CMK (cell line): ENCODE measurements around the gene EXOC3.
"Not testable (repeated sequence)": the region's sequence is repeated elsewhere in the genome, so short reads cannot be mapped to it uniquely, and the experiment has no call there.

ENCODE experiments used
- DNase-seq: peaks from one replicate; pipeline ENCODE4 v3.0.0-alpha.2; 2010; ENCODE audit warnings: low read depth

Gene EXOC3

DNA sequence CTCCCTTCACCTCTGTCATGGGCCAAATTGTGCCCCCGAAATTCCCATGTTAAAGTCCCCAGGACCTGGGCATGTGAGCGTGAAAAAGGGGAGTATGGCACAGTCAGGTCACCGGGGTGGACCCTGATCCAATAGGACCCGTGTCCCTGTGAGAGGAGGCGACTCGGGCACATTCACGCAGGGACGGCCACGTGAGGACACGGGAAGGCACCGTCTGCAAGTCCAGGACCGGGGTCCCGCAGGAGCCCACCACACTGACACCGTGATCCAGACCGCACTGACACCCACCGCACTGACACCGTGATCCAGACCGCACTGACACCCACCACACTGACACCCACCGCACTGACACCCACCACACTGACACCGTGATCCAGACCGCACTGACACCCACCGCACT lies 43.6 kb downstream of the EXOC3 start:
- DNase-seq: not testable (repeated sequence)

DNA sequence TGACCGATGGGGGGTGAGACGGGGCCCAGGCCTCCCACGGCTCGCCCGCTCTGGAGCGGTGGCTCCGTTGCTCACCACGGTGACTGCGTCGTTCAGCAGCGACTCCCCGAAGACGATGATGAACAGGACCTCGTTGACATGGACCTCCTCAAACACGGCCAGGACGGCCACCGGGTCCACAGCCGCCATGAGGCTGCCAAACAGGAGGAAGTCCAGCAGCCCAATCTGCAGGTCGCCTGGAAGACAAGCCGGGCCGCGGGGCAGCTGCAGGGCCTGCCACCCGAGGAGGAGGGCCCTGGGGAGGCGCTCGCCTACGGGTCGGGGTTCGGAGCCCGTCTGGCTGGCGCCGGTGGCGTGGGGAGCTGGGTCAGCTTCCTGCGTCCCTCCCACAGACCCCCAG lies 45.3 kb downstream of the EXOC3 start:
- DNase-seq: no peak

DNA sequence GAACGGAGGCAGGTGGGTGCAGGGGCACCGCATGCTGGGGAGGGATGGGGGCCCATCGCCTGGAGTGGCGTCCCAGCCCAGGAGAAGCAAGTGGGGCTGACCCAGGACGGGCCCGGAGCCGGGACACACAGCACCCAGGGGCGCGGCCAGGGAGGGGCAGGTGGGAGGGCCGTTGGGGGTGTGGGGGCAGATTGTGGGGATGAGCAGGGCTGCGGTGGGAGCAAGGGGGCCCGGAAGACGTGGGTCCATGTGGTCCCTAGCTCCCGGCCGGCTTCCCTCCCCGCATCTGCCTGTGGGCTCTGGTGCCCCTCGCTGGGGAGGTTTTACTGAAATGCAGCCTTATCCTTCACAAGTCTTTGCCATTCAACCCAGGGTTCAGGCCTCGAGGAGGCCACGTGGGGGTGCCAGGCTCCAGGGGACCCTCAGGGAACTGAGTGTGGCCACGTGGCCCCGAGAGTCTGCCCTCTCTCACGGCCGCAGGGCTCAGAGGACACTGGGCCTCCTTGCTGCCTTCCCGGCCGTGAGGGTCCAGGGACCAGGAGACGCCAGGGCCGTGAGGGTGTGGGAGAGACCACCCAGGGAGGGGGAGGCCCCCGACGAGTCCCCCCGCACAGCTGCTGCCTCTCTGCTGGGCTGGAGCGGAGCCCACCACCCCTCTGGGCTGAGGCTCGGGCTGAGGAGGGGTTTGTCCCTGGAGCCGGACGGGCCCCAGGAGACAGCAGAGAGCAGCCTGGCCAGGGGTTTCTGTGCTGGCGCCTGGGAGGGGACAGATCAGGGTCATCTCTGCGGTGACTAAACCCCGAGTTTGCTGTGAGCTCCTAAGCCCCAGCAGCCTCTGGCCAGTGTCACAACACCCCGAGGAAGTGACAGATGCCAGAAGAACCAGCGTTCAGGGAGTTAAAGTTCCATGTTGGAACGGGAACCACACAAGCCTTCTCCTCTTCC lies 46.0 kb downstream of the EXOC3 start:
- DNase-seq: no peak

DNA sequence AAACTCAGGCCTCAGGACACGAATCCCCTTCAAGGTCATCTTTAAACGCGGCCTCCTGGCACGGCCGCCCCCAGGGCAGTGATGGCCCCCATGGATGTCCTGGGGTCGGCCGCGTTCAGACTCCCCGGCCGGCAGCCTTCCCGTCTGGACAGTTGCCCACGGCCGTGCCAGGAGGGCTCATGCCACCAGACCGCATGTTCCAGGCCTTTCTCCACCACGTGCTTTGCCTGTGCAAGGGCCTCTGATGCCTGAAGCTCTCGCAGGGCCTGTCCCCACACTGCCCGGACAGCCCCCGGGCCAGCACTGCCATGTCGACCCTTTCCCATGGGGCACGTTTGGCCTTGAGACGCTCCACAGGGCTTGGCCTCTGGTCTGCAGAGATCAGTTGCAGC lies 46.7 kb downstream of the EXOC3 start:
- no peak for DNase-seq

DNA sequence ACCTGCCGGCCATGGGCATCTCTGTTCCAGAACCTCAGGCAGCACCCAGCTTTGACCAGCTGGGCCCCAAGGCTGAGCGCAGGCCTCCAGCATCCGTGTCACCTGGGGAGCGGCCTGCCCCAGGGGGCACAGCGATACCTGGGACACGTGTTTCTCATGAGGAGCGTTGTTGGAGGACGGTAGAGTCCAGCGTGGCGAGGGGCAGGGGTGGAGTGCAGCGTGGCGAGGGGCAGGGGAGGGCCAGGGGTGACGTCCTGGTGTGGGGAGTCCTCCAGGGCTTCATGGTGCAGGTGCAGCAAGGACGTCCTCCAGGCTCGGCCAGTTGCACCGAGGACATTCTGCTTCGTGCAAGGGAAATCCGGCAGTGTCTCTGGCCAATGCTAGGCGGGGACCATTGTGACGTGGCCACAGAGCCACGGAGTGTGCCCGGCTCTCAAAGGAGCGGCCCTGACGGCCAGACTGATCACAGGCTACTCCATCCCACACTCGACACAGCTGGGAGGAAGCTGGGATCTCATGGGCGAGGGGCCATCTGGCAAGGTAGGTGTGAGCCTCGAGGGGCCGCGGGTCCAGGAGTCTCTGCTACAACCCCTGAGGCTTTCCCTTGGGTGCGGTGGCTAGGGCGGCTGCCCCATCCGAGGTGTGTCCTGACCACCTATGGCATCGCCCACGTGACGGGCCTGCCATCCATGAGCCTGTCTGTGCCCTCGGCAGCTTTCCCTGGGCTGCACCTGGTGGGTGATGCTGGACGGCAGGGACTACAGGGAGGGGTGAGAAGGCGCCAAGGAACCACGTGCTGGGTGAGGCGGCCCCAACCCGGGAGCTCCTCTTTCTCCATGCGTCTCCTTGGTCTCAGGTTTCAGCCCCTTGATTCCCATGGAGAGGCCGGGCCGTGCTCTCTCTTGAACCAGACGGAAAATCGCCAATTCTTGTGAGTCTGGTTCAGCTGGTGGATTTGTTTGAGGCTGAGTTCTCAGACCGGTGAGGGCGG lies 47.4 kb downstream of the EXOC3 start:
- no peak for DNase-seq

DNA sequence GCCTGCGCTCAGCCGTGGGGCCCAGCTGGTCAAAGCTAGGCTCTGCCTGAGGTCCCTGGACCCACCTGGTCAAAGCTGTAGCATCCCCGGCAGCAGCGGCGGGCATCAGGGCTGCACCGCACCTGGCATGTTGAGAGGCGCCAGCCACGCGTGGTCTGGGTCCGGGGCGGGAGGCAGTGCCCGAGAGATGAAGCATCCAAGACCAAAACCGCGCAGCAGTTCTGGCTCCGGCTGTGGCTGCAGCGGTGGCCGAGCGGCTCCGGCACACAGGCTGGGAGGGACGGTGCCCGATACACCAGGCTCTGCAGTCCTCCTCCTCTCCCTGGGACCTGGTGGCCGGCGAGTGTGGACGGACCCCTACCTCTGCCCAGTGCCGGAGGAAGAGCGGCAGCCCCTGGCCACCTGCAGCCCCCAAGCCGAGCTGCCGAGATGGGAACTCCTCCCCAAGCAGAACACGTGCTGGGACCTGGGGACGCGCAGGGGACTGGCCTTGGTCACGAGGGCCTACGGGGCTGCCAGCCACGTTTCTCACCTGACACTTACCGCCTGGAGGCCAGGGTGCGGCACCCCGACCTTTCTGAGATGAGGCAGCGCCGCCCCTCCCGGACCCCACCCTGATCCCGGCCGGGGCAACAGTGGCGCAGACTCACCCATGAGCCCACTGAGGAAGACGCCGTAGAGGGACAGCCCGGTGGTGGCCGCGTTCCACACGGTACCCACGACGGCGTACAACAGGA lies 48.3 kb downstream of the EXOC3 start:
- no peak for DNase-seq

DNA sequence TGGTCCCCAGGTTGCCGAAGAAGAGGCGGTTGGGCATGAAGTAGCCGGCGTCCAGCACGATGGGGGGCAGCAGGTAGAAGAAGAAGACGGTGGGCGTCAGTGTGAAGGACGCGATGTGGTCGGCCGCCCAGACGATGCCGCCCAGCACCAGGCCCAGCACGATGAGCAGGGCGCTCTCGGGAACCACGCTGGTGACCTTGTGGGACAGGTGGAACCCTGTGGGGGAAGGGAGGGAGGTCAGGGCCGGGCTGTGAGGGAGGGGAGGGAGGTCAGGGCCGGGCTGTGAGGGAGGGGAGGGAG lies 48.8 kb downstream of the EXOC3 start:
- no peak for DNase-seq

DNA sequence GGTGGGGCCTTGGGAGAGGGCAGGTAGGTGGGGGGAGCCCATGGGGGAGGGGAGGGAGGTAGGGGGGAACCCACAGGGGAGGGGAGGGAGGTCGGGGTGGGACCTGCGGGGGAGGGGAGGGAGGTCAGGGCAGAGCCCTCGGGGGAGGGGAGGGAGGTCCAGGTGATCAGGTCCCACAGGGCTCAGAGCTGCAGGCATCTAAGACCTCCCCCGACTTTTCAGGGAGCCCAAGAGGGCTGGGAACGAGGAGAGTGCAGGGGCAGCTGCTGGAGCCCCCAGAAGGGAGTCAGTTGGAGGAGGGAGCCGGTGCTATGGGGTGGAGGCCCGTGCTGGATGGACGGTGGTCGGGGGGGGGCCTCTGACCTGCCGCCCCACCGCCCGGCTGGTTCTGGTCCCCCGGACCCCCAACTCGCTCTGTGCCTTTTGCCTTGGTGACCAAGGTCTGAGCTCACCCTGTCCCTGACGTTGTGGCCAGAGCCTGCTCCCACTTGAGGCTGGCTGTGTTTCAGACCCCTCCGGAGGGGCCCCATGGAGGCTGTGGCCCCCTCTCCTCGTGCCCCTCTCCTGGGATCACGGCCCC lies 49.4 kb downstream of the EXOC3 start:
- no peak for DNase-seq

DNA sequence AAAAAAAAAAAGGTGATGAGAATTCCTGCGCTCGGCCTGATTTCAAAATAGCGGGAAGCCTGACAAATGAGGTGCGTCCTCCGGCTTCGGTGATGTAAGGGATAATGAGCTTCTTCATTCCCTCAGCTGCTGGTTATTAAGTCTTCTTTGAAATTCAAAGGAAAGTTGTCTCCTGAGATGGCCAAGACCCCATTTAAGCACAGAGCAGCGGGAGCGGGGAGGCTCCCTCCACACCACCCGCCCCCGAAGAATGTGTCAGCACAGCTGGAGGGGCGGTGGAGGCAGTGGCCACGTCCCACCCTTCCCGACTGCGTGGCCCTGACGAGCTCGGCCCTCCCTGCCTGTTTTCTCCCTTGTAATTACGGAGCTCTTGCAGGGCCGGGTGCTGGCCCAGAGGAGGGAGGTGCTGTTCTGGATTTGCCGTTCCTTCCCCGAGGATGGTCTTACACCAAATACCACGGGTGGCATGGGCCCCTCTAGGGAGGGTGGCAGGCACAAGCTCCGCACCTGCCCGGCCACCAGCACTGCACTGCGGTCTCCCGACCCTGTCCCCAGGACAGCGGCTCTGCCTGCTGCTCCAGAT lies 50.2 kb downstream of the EXOC3 start:
- no peak for DNase-seq

DNA sequence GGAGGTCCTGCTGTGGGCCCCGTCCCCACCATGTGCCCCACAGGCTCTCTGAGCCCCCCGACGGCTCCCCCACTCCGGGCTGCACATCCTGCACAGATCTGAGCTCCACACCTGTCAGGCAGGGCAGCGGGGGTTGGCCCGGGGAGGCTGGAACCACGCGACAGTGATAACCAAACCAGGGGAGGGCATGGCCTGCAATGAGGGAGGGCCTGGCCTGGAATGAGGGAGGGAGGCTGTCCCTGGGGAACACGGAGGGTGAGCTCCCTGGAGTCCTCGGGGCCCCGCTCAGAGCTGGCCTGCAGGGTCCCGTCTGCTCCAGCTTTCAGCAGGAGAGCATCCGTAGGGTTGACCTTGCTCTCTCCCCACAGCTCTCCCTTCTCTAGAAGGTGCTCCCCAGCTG lies 50.8 kb downstream of the EXOC3 start:
- no peak for DNase-seq

DNA sequence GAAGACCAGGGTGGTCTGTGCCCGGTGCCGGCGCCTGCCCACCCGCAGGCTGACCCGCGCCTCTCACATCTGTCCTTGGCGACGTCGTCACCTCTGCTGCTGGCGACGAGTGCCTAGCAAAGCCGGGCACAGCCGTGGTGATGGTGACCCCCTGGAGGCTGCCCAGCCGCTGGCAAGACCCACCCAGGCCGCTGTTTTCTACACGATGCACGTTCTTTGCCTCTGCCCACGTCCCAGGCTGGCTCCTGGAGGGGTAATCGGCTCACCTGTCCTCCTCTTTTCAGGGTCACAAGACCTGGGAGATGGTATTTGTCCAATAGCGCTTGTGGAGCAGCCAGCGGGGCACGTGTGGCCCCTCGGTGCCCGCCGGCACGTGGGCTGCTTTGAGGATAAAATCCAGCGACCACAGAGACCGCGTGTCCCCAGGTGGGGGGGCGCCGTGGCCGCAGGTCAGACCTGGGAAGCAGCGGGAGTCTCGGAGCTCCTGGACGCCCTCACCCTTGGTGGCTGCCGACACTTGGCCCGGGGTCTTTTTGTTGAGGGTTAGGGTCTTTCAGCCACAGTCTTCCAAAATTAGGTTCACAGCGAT lies 51.8 kb downstream of the EXOC3 start:
- no peak for DNase-seq

DNA sequence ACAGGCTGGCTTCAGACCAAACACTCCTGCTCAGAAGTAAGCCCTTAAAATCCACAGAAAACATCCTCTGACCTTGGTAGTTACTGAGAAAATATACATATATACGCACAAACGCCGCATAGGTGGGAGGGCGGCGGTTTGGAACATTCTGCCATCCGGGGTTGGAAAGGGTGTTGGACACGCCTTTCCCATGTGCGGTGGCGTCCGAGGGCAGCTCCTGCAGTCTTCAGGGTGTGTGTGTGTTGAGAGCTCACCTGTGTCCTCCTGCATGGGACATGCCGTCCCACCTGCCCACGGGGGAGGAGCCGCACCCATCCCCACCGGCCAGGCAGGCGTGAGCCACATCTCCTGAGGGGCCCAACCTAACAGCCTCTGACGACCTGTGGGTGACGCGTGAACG lies 53.1 kb downstream of the EXOC3 start:
- no peak for DNase-seq

DNA sequence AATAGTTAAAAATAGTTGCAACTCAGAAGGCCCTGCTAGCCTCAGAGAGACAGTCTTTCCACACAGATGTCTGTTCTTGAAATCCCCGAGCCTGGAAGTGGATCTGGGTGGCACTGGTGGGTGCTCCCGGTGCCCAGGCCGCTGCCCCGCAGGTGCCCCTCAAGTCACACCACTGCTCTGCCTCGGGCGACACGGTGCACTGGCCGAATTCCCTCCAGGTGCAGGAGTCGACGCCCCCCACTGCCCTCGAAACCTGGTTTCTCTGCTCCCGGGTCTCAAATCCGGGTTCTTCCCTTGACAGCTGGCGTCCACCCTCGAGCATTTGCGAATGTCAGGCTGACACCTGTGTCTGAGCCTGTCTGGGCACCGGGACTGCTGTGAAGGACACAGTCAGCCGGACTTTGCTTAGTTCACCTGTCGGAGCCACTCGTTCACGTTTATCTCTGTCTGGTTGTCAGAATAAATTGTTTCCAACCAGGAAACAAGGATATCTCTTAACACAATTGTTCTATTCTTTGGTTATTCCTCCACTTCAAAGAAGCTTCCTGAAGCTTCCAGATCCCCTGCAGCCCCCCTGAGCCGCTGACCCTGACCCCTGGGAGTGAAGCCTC lies 54.2 kb downstream of the EXOC3 start:
- DNase-seq: no peak

DNA sequence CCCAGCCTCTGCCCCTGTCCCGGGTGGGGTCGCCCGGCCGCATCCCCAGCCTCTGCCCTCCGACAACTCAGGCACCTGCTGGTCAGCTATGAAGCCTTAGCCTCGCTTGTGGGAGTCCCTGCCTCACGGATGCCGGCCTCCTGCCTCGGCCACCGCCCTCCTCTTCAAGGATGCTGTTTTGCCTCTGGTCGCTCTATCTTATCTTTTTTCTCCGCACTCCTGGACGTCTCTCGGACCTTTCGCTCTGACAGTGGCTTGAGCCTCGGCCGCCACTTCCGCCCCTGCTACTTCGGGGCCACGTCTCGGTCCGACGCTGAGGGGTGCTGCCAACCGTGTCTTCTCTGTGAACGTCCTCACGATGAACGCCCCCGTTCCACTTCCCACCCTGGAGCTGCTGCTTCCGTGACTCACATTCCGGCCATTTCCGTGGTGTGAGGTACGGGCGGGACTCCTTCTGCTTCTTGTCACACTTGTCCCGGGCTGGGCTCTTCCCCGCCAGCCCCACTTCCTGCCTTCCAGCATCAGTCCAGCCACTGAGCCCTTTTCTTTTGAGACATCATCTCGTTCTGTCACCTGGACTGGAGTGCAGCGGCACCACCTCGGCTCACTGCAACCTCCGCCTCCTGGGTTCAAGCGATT lies 55.0 kb downstream of the EXOC3 start:
- no peak for DNase-seq

DNA sequence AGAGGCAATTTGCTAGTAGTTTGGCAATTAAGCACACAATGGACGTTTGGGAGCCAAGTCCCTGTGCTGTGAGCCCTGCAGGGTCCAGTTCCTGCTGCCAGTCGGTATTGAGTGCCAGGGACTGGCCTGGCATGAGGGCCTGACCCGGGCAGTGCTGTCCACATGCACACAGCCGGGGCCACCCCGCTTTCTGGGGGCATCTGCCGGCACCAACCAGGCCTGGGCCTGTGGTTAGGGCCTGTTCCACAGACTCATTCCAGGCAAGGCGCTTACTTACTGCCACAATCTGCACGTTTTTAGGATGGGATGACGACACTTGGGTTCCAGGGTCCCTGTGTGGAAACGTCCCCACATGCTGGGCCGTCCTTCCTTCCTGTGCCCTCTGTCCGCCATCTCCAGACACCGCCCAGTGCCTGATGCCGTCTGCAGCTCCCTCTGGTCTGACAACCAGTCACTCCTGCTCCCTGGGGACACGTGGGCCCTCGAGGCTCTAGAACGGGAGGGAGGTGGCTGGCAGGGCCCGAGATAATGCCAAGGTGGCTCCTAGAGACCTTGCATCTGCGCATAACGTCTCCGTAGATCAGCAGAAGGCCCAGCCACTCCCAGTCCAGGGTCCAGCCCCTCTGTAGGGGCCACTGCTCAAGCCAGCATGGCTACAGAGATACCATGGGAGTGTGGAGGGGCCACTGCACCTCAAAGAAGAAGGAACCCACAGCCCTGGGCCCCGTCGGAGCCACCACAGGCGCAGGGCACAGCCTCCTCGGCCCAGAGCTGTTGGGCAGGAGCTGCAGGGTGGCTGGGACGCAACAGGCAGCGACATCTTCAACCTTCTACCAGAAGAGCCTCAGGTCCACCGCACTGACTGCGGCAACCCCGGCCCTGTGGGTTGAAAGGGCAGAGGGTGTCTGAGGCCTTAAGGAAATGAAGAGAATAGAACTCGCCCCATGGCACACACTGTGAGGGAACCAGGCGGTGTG lies 56.5 kb downstream of the EXOC3 start:
- DNase-seq: no peak

DNA sequence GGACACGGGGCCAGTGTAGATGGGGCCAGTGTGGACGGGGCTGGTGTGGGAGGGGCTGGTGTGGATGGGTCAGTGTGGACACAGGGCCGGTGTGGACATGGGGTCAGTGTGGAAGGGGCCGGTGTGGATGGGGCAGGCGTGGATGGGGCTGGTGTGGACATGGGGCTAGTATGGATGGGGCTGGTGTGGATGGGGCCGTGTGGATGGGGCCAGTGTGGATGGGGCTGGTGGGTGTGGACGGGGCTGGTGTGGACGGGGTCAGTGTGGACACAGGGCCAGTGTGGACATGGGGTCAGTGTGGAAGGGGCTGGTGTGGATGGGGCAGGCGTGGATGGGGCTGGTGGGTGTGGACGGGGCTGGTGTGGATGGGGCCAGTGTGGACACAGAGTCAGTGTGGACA lies 57.5 kb downstream of the EXOC3 start:
- no peak for DNase-seq

DNA sequence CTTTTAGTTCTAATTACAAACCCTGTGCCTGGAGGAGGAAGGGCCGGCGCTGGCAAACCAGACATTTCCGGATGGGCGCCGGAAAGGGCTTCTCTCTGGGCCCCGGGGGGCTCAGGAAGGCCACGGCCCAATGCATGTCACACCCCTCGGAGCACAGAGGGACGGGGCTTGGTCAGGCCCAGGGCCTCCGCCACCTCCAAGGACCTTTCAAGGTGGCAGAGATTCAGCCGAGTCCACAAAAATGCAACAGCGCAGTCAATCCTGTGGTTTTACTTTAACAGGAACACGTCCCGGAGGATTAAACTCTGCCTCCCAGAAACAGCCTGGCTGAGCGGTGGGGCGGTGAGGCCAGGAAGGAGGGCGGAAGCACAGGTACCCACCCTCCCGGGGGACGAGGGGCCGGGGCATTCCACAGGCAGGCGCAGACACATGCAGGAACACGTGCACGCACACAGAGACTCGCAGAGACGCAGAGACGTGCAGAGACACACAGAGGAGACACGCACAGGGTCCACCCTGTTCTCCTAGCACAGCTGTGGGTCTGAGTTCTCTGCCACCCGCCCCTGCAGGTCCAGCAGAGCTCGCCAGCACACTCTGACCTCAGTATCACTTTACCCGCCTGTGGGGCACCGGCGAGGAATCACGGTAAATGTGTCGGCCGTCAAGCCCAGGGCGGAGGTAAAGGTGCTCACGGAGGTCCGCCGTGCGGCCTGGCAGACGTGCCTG lies 58.3 kb downstream of the EXOC3 start:
- DNase-seq: no peak

DNA sequence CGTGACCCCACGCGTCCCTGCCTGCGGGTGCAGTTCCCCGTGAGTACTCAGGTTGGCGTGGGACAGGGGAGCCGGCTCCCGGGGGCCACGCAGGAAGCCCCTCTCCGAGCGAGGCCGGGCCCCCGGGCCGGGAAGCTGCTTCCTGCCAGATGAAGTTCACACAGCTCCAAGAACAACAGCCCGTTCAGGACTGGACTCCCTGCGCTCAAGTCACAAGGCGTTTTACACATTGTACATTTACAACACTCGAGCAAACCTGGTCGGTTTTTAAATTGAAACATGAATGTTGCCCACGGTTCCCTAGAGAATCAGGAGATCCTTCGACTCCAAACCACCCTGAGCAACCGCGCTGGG lies 58.8 kb downstream of the EXOC3 start:
- DNase-seq: no peak
